ENCODE data around the gene CDX2.

- TF ChIP-seq CTCF (conservative IDR thresholded peaks at IDR 0.05; ENCODE audit: low read depth, low read length), result no peak
- TF ChIP-seq EZH2 (IDR thresholded peaks at IDR 0.05; ENCODE audit: borderline replicate concordance, low read depth, low read length, poor library complexity, severe bottlenecking), result no peak
Observed at GRCh38 chr13:27952876-27953675, 16.0 kb downstream of the CDX2 start.

Data from A673 (cell line).